Keratinocyte (primary cell): Measurements from ENCODE around the gene KRTAP5-3.

Experiments
- EZH2 ChIP-seq: IDR thresholded peaks from one replicate; pipeline ENCODE4 v1.6.1; 2012; ENCODE audit warnings: inconsistent platforms, mild to moderate bottlenecking, low read length, moderate library complexity
- TF ChIP-seq, protein P1 (sequence below), 3 experiments: IDR thresholded peaks in 1 of 3; conservative IDR thresholded peaks in 1 of 3; optimal IDR thresholded peaks in 1 of 3; 2 replicates in 2 of 3; 3 replicates in 1 of 3; pipeline versions ENCODE3 to v1.5.1; 2011; ENCODE audit warnings: low read length in 3 of 3, mild to moderate bottlenecking in 3 of 3, moderate library complexity in 2 of 3, control low read depth in 1 of 3, inconsistent platforms in 1 of 3; ENCODE audit not compliant: insufficient read depth in 2 of 3; ENCODE audit errors: extremely low read depth in 1 of 3

DNA sequence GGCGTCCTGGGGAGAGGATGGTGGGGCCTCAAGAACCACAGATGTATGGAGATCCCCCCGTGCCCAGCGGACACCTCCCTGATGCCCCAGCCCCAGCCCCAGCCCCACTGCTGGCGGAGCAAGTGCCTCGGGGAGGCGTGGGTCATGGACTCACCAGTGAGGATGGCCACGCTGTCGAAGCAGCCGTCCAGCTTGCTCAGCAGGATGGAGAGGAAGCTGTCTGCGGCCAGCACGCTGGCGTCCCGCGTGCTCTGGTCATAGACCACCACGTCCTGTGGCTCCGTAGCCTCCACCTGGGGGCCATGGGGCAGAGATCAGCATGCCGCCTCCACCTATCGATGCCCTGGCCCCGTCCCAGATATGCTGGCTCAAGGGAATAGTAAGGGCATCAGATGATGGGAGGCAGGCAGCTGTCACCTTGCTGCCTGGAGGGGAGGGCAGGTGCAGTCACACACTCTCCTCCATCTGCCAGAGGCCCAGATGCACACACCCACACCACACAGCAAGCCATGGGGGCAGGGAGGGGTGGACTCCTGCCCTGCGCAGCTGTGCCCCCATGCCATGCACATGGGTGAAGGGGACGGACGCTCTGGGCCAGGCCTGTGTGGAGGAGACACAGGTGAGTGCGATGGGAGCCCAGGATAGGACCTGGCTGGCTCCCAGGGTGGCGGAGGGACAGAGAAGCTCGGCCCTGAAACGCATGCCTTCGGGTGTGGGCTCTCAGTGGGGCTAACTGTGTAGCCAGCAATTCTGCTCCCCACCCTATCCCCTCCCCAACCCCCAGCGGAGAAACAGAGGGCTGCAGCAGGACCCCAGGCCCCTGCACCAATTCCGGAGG, 44.3 kb downstream of the KRTAP5-3 start:
- TF ChIP-seq, protein P1, sequence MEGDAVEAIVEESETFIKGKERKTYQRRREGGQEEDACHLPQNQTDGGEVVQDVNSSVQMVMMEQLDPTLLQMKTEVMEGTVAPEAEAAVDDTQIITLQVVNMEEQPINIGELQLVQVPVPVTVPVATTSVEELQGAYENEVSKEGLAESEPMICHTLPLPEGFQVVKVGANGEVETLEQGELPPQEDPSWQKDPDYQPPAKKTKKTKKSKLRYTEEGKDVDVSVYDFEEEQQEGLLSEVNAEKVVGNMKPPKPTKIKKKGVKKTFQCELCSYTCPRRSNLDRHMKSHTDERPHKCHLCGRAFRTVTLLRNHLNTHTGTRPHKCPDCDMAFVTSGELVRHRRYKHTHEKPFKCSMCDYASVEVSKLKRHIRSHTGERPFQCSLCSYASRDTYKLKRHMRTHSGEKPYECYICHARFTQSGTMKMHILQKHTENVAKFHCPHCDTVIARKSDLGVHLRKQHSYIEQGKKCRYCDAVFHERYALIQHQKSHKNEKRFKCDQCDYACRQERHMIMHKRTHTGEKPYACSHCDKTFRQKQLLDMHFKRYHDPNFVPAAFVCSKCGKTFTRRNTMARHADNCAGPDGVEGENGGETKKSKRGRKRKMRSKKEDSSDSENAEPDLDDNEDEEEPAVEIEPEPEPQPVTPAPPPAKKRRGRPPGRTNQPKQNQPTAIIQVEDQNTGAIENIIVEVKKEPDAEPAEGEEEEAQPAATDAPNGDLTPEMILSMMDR (optimal IDR thresholded peaks at IDR 0.05 in 1 of 3, IDR thresholded peaks at IDR 0.05 in 1 of 3, conservative IDR thresholded peaks at IDR 0.05 in 1 of 3; ENCODE audit: extremely low read depth in 1 of 3, insufficient read depth in 2 of 3, low read length in 3 of 3): no peak
- TF ChIP-seq EZH2: no peak
